Measurements from ENCODE around the gene THSD8. TPM values are rescaled to one million over a fixed set of nuclear protein-coding genes. Genes with fewer than 3 reads are reported as not detected.
"Not testable (repeated sequence)": the region's sequence is repeated elsewhere in the genome, so short reads cannot be mapped to it uniquely, and the experiment has no call there.

THSD8 gene
- total RNA-seq, 2 donors from 2014 or later = not detected

DNA sequence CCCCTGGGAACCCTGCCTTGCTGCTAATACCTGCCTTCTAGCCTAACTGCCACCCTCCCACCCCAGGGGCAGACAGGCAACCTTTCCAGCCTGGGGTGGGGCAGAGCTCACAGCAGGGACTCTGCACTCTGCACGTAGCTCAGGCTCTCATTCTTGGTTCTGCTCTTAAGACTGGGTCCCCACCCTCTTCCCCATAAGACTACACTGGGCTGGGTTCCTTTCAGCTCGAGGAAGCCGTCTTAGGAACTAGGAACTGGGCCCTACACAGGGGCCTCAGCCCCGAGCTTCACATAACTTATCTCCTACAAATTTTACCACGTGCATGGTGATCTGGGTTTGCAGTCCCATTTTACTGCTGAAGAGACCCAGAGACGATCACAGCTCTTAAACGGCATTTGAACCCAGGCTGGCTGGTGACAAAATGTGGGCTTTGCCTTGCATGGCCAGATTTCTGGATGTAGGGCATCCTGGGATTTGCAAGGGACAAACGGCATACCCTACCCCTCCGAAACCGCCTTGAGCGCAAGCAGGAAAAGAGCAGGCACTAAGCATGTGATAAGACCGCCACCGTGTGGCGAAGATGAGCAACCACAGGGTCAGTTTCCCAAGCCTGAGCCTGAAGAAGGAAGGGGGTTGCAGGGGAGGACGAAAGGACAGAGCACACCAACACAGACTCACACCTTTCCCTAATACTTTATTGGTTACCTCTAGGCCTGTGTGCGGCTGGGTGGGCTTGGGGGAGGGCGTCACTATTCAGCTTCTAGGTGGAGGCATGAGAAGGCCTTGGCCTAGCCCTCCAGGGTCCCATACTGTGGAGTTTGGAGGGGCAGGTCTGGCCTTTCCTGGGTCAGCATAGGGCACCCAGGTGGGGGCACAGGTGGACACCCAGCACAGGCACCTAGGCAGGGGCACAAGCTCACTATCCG lies 5.5 kb upstream of the THSD8 start:
- Histone ChIP-seq H3K36me3 (no peaks in the 10 kb centered on the region), H3K4me3 (peak overlapping the region; percentile 17), H3K9me3 (no peaks in the 10 kb centered on the region), H3K27me3 (replicated peaks; ENCODE audit: insufficient read depth) (no peaks in the 10 kb centered on the region), H3K27ac (peak overlapping the region; percentile 51 to 66), H3K4me1 (ENCODE audit: control insufficient read depth in 1 of 2, low read depth in 2 of 2) (peaks cover 5 to 35% of the 10 kb centered on the region in 2 donors)
- DNase-seq (ENCODE audit: low spot score) (no peak), ATAC-seq (ENCODE audit: insufficient number of reproducible peaks, low FRiP score, low read depth) (no peak)
- peak; percentile 95 for TF ChIP-seq CTCF (IDR thresholded peaks at IDR 0.05)

GRCh38 chr19:12797141-12797587 lies 4.7 kb upstream of the THSD8 start:
- no peak for ATAC-seq (ENCODE audit: insufficient number of reproducible peaks, low FRiP score, low read depth)
- Histone ChIP-seq H3K9me3 (no peaks in the 10 kb centered on the region), H3K36me3 (no peaks in the 10 kb centered on the region), H3K27ac (peak overlapping the region in 1 of 2 donors; percentile 1), H3K27me3 (replicated peaks; ENCODE audit: insufficient read depth) (no peaks in the 10 kb centered on the region), H3K4me3 (no peak overlapping the region), H3K4me1 (ENCODE audit: control insufficient read depth in 1 of 2, low read depth in 2 of 2) (peaks cover 5 to 39% of the 10 kb centered on the region in 2 donors)
- no peak for TF ChIP-seq CTCF (IDR thresholded peaks at IDR 0.05)
- no peak for DNase-seq (ENCODE audit: low spot score)

GRCh38 chr19:12797607-12798006 lies 4.3 kb upstream of the THSD8 start:
- peaks cover 5 to 43% of the 10 kb centered on the region in 2 donors for H3K4me1 ChIP-seq (ENCODE audit: control insufficient read depth in 1 of 2, low read depth in 2 of 2)

GRCh38 chr19:12799742-12800465 lies 2.0 kb upstream of the THSD8 start:
- Histone ChIP-seq H3K36me3 (no peaks in the 10 kb centered on the region), H3K27ac (no peak overlapping the region), H3K4me1 (ENCODE audit: control insufficient read depth in 1 of 2, low read depth in 2 of 2) (peaks cover 5 to 35% of the 10 kb centered on the region in 2 donors), H3K27me3 (replicated peaks; ENCODE audit: insufficient read depth) (no peaks in the 10 kb centered on the region), H3K9me3 (no peaks in the 10 kb centered on the region), H3K4me3 (no peak overlapping the region)
- no peak for TF ChIP-seq CTCF (IDR thresholded peaks at IDR 0.05)
- no peak for ATAC-seq (ENCODE audit: insufficient number of reproducible peaks, low FRiP score, low read depth)
- no peak for DNase-seq (ENCODE audit: low spot score)

More at GRCh38 chr19:12797607-12798006, 4.3 kb upstream of the THSD8 start:
- H3K4me3 ChIP-seq; H3K27ac ChIP-seq; ATAC-seq (ENCODE audit: insufficient number of reproducible peaks, low FRiP score, low read depth); H3K9me3 ChIP-seq; H3K27me3 ChIP-seq (replicated peaks; ENCODE audit: insufficient read depth); H3K36me3 ChIP-seq; DNase-seq (ENCODE audit: low spot score): not testable (repeated sequence)

- H3K27me3 ChIP-seq (replicated peaks; ENCODE audit: insufficient read depth) = no peaks in the 10 kb centered on the region
- DNase-seq (ENCODE audit: low spot score) (no peak), ATAC-seq (ENCODE audit: insufficient number of reproducible peaks, low FRiP score, low read depth) (no peak)
- H3K36me3 ChIP-seq = no peaks in the 10 kb centered on the region
- no peak for TF ChIP-seq CTCF (IDR thresholded peaks at IDR 0.05)
- H3K4me1 ChIP-seq (ENCODE audit: control insufficient read depth in 1 of 2, low read depth in 2 of 2) = peaks cover 5 to 33% of the 10 kb centered on the region in 2 donors
- H3K27ac ChIP-seq = no peak overlapping the region
- no peaks in the 10 kb centered on the region for H3K9me3 ChIP-seq
- peak overlapping the region; percentile 77 for H3K4me3 ChIP-seq
Observed at GRCh38 chr19:12800466-12800770, 1.5 kb upstream of the THSD8 start.

Data from thoracic aorta (tissue), 2 donors.